Endodermal cell (in vitro differentiated cells): ENCODE measurements around the gene F11R. TPM values are rescaled to one million over a fixed set of nuclear protein-coding genes. Genes with fewer than 3 reads are reported as not detected.
A peak's percentile ranks its signal among the peaks of the same experiment; 100 is the strongest.
"Not testable (repeated sequence)": the region's sequence is repeated elsewhere in the genome, so short reads cannot be mapped to it uniquely, and the experiment has no call there.

Experiments
- DNase-seq: peaks from one replicate; pipeline ENCODE4 v3.0.0-alpha.2; 2017
- H3K27ac ChIP-seq: 2 replicates; pipeline ENCODE4 v1.5.1; 2013; ENCODE audit warnings: mild to moderate bottlenecking, low read depth, low read length, moderate library complexity
- H3K27me3 ChIP-seq: 2 replicates; pipeline ENCODE4 v1.6.1; 2013; ENCODE audit warnings: mild to moderate bottlenecking, low read length, moderate library complexity; ENCODE audit not compliant: insufficient read depth, control insufficient read depth, poor library complexity, severe bottlenecking
- H3K36me3 ChIP-seq: 2 replicates; pipeline ENCODE4 v1.7.0; 2013; ENCODE audit warnings: mild to moderate bottlenecking, low read length, moderate library complexity; ENCODE audit not compliant: control insufficient read depth, insufficient read depth
- H3K4me1 ChIP-seq: one replicate; pipeline ENCODE4 v1.7.0; 2013; ENCODE audit warnings: low read length; ENCODE audit not compliant: control insufficient read depth, insufficient read depth
- H3K4me3 ChIP-seq: 2 replicates; pipeline ENCODE4 v1.5.1; 2013; ENCODE audit warnings: mild to moderate bottlenecking, low read length, moderate library complexity
- H3K9ac ChIP-seq: 2 replicates; pipeline ENCODE4 v1.6.1; 2013; ENCODE audit warnings: mild to moderate bottlenecking, low read length, moderate library complexity; ENCODE audit not compliant: poor library complexity, severe bottlenecking; ENCODE audit errors: extremely low read depth
- H3K9me3 ChIP-seq: 2 replicates; pipeline ENCODE4 v1.6.1; 2013; ENCODE audit warnings: mild to moderate bottlenecking, low read length, moderate library complexity; ENCODE audit not compliant: control insufficient read depth
- H3K27ac Mint-ChIP-seq: 2 replicates; pipeline ENCODE4 v1.8.0; 2020; ENCODE audit warnings: mixed read lengths
- H3K27me3 Mint-ChIP-seq: 2 replicates; pipeline ENCODE4 v1.8.0; 2021; ENCODE audit warnings: mild to moderate bottlenecking, mixed read lengths; ENCODE audit not compliant: insufficient read depth
- H3K36me3 Mint-ChIP-seq: 2 replicates; pipeline ENCODE4 v1.8.0; 2020; ENCODE audit warnings: low read depth, mixed read lengths
- H3K4me1 Mint-ChIP-seq: 2 replicates; pipeline ENCODE4 v1.8.0; 2020; ENCODE audit warnings: mixed read lengths
- H3K4me3 Mint-ChIP-seq: 2 replicates; pipeline ENCODE4 v1.8.0; 2020; ENCODE audit warnings: mild to moderate bottlenecking, moderate library complexity, mixed read lengths
- H3K9me3 Mint-ChIP-seq: 2 replicates; pipeline ENCODE4 v1.8.0; 2020; ENCODE audit warnings: mild to moderate bottlenecking, mixed read lengths
- CTCF ChIP-seq: fragments of 200-600 bp; sonication (generic); conservative IDR thresholded peaks from 2 replicates; pipeline ENCODE4 v1.5.0; 2021; ENCODE audit warnings: antibody characterized with exemption, mild to moderate bottlenecking
- WGBS, 2 experiments: methylation state at CpG; one replicate each; pipeline versions ENCODE4 v1.1.5 to v1.1.7; 2013; ENCODE audit warnings: missing lambda C conversion rate in 2 of 2, mixed read lengths in 1 of 2; ENCODE audit not compliant: insufficient coverage in 1 of 2, insufficient read length in 1 of 2; 5-methylcytosine and 5-hydroxymethylcytosine counted together
- total RNA-seq, 2 donors: library from RNA; stranded (reverse); fragmentation: NEBNext Ultra II Directional in 1 of 2; extraction: Animal tissue kit (Norgen Biotek cat#: 25700) in 1 of 2; gene quantifications; 2 replicates in 1 of 2; 3 replicates in 1 of 2; pipeline ENCODE4 v1.2.1, GENCODE V29; 2021

F11R gene
- total RNA-seq, 2 donors from 2014 or later, result 190 to 226 TPM

- peaks cover 47% of the 10 kb centered on the region for H3K4me1 Mint-ChIP-seq
- Histone ChIP-seq H3K27me3 (no peaks in the 10 kb centered on the region), H3K4me1 (peaks cover 10% of the 10 kb centered on the region), H3K27ac (no peak overlapping the region), H3K9me3 (no peaks in the 10 kb centered on the region), H3K4me3 (peak overlapping the region; percentile 98), H3K9ac (no peak overlapping the region), H3K36me3 (peaks cover 10% of the 10 kb centered on the region)
- peak overlapping the region; percentile 99 for H3K4me3 Mint-ChIP-seq
- DNase-seq, result peak; percentile 51
- no peaks in the 10 kb centered on the region for H3K9me3 Mint-ChIP-seq
- H3K27me3 Mint-ChIP-seq, result no peaks in the 10 kb centered on the region
- peak overlapping the region; percentile 42 for H3K27ac Mint-ChIP-seq
- H3K36me3 Mint-ChIP-seq, result peaks cover 21% of the 10 kb centered on the region
- TF ChIP-seq CTCF, result no peak
- WGBS, 2 experiments, result 82% methylated on average over 1 of the region's 1 CpG; no CpG with 5 or more reads in 1 of the 2 experiments
Observed at GRCh38 chr1:161018631-161018930, 2.4 kb downstream of the F11R start.

- Mint-ChIP-seq H3K4me3 (peak overlapping the region; percentile 99), H3K36me3 (peaks cover 25% of the 10 kb centered on the region), H3K4me1 (peaks cover 52% of the 10 kb centered on the region), H3K27me3 (no peaks in the 10 kb centered on the region), H3K9me3 (no peaks in the 10 kb centered on the region), H3K27ac (peak overlapping the region; percentile 87)
- no peak for TF ChIP-seq CTCF
- H3K36me3 ChIP-seq, result peaks cover 15% of the 10 kb centered on the region
- peak overlapping the region; percentile 98 for H3K4me3 ChIP-seq
- 90 to 95% methylated on average over 5 of the region's 5 CpGs for WGBS, 2 experiments
- H3K9ac ChIP-seq, result no peak overlapping the region
- H3K4me1 ChIP-seq, result peaks cover 11% of the 10 kb centered on the region
- no peak for DNase-seq
- no peaks in the 10 kb centered on the region for H3K27me3 ChIP-seq
- no peaks in the 10 kb centered on the region for H3K9me3 ChIP-seq
- H3K27ac ChIP-seq, result no peak overlapping the region
Observed at GRCh38 chr1:161017756-161018630, 3.0 kb downstream of the F11R start.

- Mint-ChIP-seq H3K27ac (peak overlapping the region; percentile 87), H3K4me1 (peaks cover 52% of the 10 kb centered on the region)
- peak overlapping the region; percentile 98 for H3K4me3 ChIP-seq
Observed at GRCh38 chr1:161017181-161017580, 3.8 kb downstream of the F11R start.

GRCh38 chr1:161016683-161017082, 4.3 kb downstream of the F11R start:
- H3K27me3 Mint-ChIP-seq, H3K27ac ChIP-seq, H3K9me3 Mint-ChIP-seq, H3K4me3 ChIP-seq, H3K9ac ChIP-seq, H3K27me3 ChIP-seq, H3K9me3 ChIP-seq, DNase-seq, H3K4me3 Mint-ChIP-seq: not testable (repeated sequence)
- peaks cover 25% of the 10 kb centered on the region for H3K36me3 ChIP-seq
- H3K36me3 Mint-ChIP-seq, result peaks cover 27% of the 10 kb centered on the region
- H3K4me1 ChIP-seq, result peaks cover 11% of the 10 kb centered on the region
- peak overlapping the region; percentile 87 for H3K27ac Mint-ChIP-seq
- WGBS, 2 experiments, result 96 to 100% methylated on average over 1 of the region's 1 CpG
- H3K4me1 Mint-ChIP-seq, result peaks cover 49% of the 10 kb centered on the region

More at GRCh38 chr1:161017181-161017580, 3.8 kb downstream of the F11R start:
- peak overlapping the region; percentile 99 for H3K4me3 Mint-ChIP-seq
- H3K4me1 ChIP-seq, result peaks cover 11% of the 10 kb centered on the region
- H3K36me3 Mint-ChIP-seq, result peaks cover 25% of the 10 kb centered on the region
- 79% methylated on average over 4 of the region's 7 CpGs; no CpG with 5 or more reads in 1 of the 2 experiments for WGBS, 2 experiments
- H3K36me3 ChIP-seq, result peaks cover 20% of the 10 kb centered on the region
- not testable (repeated sequence) for H3K27ac ChIP-seq, H3K9me3 Mint-ChIP-seq, H3K9me3 ChIP-seq, H3K9ac ChIP-seq, H3K27me3 ChIP-seq, DNase-seq, H3K27me3 Mint-ChIP-seq
